Panc1 (cell line): Measurements from ENCODE around the gene ASF1B. TPM values are rescaled to one million over a fixed set of nuclear protein-coding genes. Genes with fewer than 3 reads are reported as not detected.
A peak's percentile ranks its signal among the peaks of the same experiment; 100 is the strongest.
"Not testable (repeated sequence)": the region's sequence is repeated elsewhere in the genome, so short reads cannot be mapped to it uniquely, and the experiment has no call there.

Experiments
- ATAC-seq: fragments of 200-7000 bp; cut with Tn5 transposase; 2 replicates; pipeline ENCODE4 v1.9.1; 2020; ENCODE audit warnings: mild to moderate bottlenecking, moderate library complexity
- BruUV-seq: library from RNA; stranded (reverse); fragments of 400-500 nt; replicated peaks from 2 replicates; lab custom pipeline; 2021; lab: Mats Ljungman, UMichigan
- CTCF ChIA-PET: fragments of 300-600 bp; sonication (Branson Sonifier 250); formaldehyde crosslinking; loops from one replicate; lab custom pipeline; 2022; ENCODE audit warnings: antibody characterized with exemption; lab: Charles Lee
- POLR2A ChIA-PET: fragments of 300-600 bp; sonication (Branson Sonifier 250); formaldehyde crosslinking; loops from one replicate; lab custom pipeline; 2022; ENCODE audit warnings: antibody characterized with exemption; lab: Charles Lee
- DNase-seq: peaks from one replicate; pipeline ENCODE4 v3.0.0-alpha.2; 2010; ENCODE audit warnings: low read depth, low spot score
- H3K27ac ChIP-seq: 2 replicates; pipeline ENCODE4 v1.5.1; 2011; ENCODE audit warnings: mild to moderate bottlenecking, low read length, inconsistent platforms
- H3K27me3 ChIP-seq: fragments of 200-500 bp; sonication (Bioruptor generic); 2 replicates; pipeline ENCODE4 v1.6.0; 2014; ENCODE audit warnings: low read length, inconsistent platforms; ENCODE audit not compliant: control insufficient read depth, insufficient read depth
- H3K36me3 ChIP-seq: fragments of 200-500 bp; sonication (Bioruptor generic); 2 replicates; pipeline ENCODE4 v1.5.1; 2014; ENCODE audit warnings: inconsistent platforms, mild to moderate bottlenecking, low read length, moderate library complexity; ENCODE audit not compliant: control insufficient read depth, insufficient read depth
- H3K4me1 ChIP-seq: 2 replicates; pipeline ENCODE4 v1.5.1; 2011; ENCODE audit warnings: inconsistent platforms, mild to moderate bottlenecking, low read length, moderate library complexity; ENCODE audit not compliant: control insufficient read depth, insufficient read depth
- H3K4me3 ChIP-seq, 2 experiments: 2 replicates each; pipeline ENCODE4 v1.5.1; 2011 to 2012; ENCODE audit warnings: low read depth in 2 of 2, low read length in 2 of 2, mild to moderate bottlenecking in 2 of 2, inconsistent platforms in 1 of 2, moderate library complexity in 1 of 2
- H3K9me3 ChIP-seq: fragments of 200-500 bp; sonication (Bioruptor generic); 2 replicates; pipeline ENCODE4 v1.5.1; 2014; ENCODE audit warnings: low read depth, mild to moderate bottlenecking, inconsistent platforms, low read length, moderate library complexity; ENCODE audit not compliant: control insufficient read depth, insufficient read depth
- CTCF ChIP-seq: fragments of 450-650 bp; IDR thresholded peaks from 2 replicates; pipeline ENCODE4 v1.5.1; 2017; ENCODE audit warnings: mild to moderate bottlenecking
- POLR2AphosphoS5 ChIP-seq: IDR thresholded peaks from 2 replicates; pipeline ENCODE4 v1.6.1; 2012; ENCODE audit warnings: mild to moderate bottlenecking, low read depth, low read length, moderate library complexity
- REST ChIP-seq, 2 experiments: IDR thresholded peaks; 2 replicates each; pipeline ENCODE4 v1.6.1; 2011 to 2012; ENCODE audit warnings: low read depth in 2 of 2, control low read depth in 1 of 2, low read length in 1 of 2, mild to moderate bottlenecking in 1 of 2, moderate library complexity in 1 of 2; ENCODE audit not compliant: insufficient read depth in 1 of 2
- SIN3A ChIP-seq: IDR thresholded peaks from 2 replicates; pipeline ENCODE4 v1.6.1; 2012; ENCODE audit warnings: low read depth, mild to moderate bottlenecking, low read length, moderate library complexity, borderline replicate concordance; ENCODE audit not compliant: insufficient read depth
- TCF7L2 ChIP-seq: IDR thresholded peaks from 2 replicates; pipeline ENCODE4 v1.6.1; 2011; ENCODE audit warnings: mild to moderate bottlenecking, low read depth, low read length, inconsistent platforms
- in situ Hi-C: cut with HindIII; loops from 2 replicates; pipeline ENCODE4 v1.10.0; 2016; ENCODE audit warnings: low sequenced_read_pairs, low pct_unique_long_range_greater_than_20kb
- intact Hi-C: fragments of 100-400 bp; cut with micrococcal nuclease; formaldehyde crosslinking; loops from one replicate; pipeline ENCODE4 v1.10.0; 2022; ENCODE audit not compliant: unreplicated experiment
- total RNA-seq: library from RNA; stranded (reverse); gene quantifications from one replicate; pipeline ENCODE4 v1.2.1, GENCODE V29; 2021; ENCODE audit not compliant: unreplicated experiment

ASF1B gene
- total RNA-seq, 1 experiment from 2014 or later = 35.4 TPM

GRCh38 chr19:14147797-14148605 is 11.6 kb upstream of the ASF1B start:
- Histone ChIP-seq H3K27me3 (no peaks in the 10 kb centered on the region), H3K9me3 (no peaks in the 10 kb centered on the region), H3K36me3 (no peaks in the 10 kb centered on the region), H3K27ac (peak overlapping the region; percentile 44; the same call in 1 of the 2 replicates), H3K4me3 (no peak overlapping the region), H3K4me1 (peaks cover 19% of the 10 kb centered on the region)
- TF ChIP-seq REST (IDR thresholded peaks at IDR 0.05; ENCODE audit: insufficient read depth in 1 of 2, low read depth in 2 of 2, low read length in 1 of 2) (no peak), POLR2AphosphoS5 (peak; percentile 27; the same call in 1 of the 2 replicates), CTCF (peak; percentile 89), SIN3A (no peak), TCF7L2 (no peak)
- CTCF ChIA-PET = interaction anchor here (0.5 to 1.3 kb wide), 4 partner anchors 11 to 206 kb away, joined by 4 to 15 read pairs (median 8); partner anchors contain the start of genes ASF1B and PRKACA
- POLR2A ChIA-PET = interaction anchor here (0.7 to 0.9 kb wide), 2 partner anchors 12 to 257 kb away, joined by 3 to 8 read pairs; partner anchors contain the start of gene ASF1B
- DNase-seq (no peak), ATAC-seq (peak; percentile 89)
- in situ Hi-C loops (no loop called here), intact Hi-C loops (no loop called here)
- BruUV-seq = no TSS peak

- Histone ChIP-seq H3K4me3 (no peak overlapping the region), H3K4me1 (peaks cover 19% of the 10 kb centered on the region), H3K36me3 (no peaks in the 10 kb centered on the region), H3K27me3 (no peaks in the 10 kb centered on the region), H3K27ac (peak overlapping the region; percentile 65; the same call in 1 of the 2 replicates), H3K9me3 (no peaks in the 10 kb centered on the region)
- no TSS peak for BruUV-seq
- POLR2A ChIA-PET = no interaction called here
- intact Hi-C loops (no loop called here), in situ Hi-C loops (no loop called here)
- no peak for DNase-seq
- ATAC-seq = peak; percentile 44; the same call in 1 of the 2 replicates
- CTCF ChIA-PET = interaction anchor here (0.6 kb wide), 1 partner anchor 67 kb away, joined by 4 read pairs; no protein-coding TSS in a partner anchor
- no peak for TF ChIP-seq TCF7L2
- no peak for TF ChIP-seq SIN3A
- TF ChIP-seq POLR2AphosphoS5 = no peak; the same call in 1 of the 2 replicates
- no peak for TF ChIP-seq CTCF
- TF ChIP-seq REST (IDR thresholded peaks at IDR 0.05; ENCODE audit: insufficient read depth in 1 of 2, low read depth in 2 of 2, low read length in 1 of 2) = no peak
These were observed 10.4 kb upstream of the ASF1B start for GRCh38 chr19:14146789-14147216.

GRCh38 chr19:14146169-14146568 is 9.8 kb upstream of the ASF1B start:
- CTCF ChIA-PET, ATAC-seq, H3K36me3 ChIP-seq, DNase-seq, in situ Hi-C loops, BruUV-seq, H3K4me3 ChIP-seq, intact Hi-C loops, H3K9me3 ChIP-seq, H3K27me3 ChIP-seq: not testable (repeated sequence)
- POLR2A ChIA-PET = interaction anchor here (0.6 kb wide), 1 partner anchor 261 kb away, joined by 12 read pairs; no protein-coding TSS in a partner anchor
- H3K4me1 ChIP-seq = peaks cover 19% of the 10 kb centered on the region
- peak overlapping the region; percentile 65; the same call in 1 of the 2 replicates for H3K27ac ChIP-seq
